GM15510 (cell line): ENCODE measurements around the gene REEP5.
A peak's percentile ranks its signal among the peaks of the same experiment; 100 is the strongest.

Experiments
- POLR2A ChIP-seq: IDR thresholded peaks from 3 replicates; pipeline ENCODE4 v1.6.1; 2011; ENCODE audit warnings: borderline replicate concordance; ENCODE audit not compliant: insufficient read length; ENCODE audit errors: extremely low read depth

REEP5 gene

GRCh38 chr5:112940670-112941069 is 18.6 kb upstream of the REEP5 start:
- no peak for TF ChIP-seq POLR2A

- no peak for TF ChIP-seq POLR2A
Measured at GRCh38 chr5:112938286-112938685, 16.3 kb upstream of the REEP5 start.

GRCh38 chr5:112935675-112936074 is 13.6 kb upstream of the REEP5 start:
- TF ChIP-seq POLR2A, result no peak

- TF ChIP-seq POLR2A, result no peak
Measured at GRCh38 chr5:112934366-112934663, 12.3 kb upstream of the REEP5 start.

- TF ChIP-seq POLR2A, result no peak
Measured at GRCh38 chr5:112933651-112934365, 11.8 kb upstream of the REEP5 start.

- TF ChIP-seq POLR2A, result no peak
Measured at GRCh38 chr5:112933105-112933504, 11.1 kb upstream of the REEP5 start.

- no peak for TF ChIP-seq POLR2A
Measured at GRCh38 chr5:112931473-112931872, 9.4 kb upstream of the REEP5 start.

- no peak for TF ChIP-seq POLR2A
Measured at GRCh38 chr5:112930082-112930344, 8.0 kb upstream of the REEP5 start.

- no peak for TF ChIP-seq POLR2A
Measured at GRCh38 chr5:112929336-112930081, 7.5 kb upstream of the REEP5 start.

- no peak for TF ChIP-seq POLR2A
Measured at GRCh38 chr5:112923988-112924387, 2.0 kb upstream of the REEP5 start.

GRCh38 chr5:112923148-112923917 is 1.3 kb upstream of the REEP5 start:
- TF ChIP-seq POLR2A, result no peak

GRCh38 chr5:112921026-112921832 is 798 bp downstream of the REEP5 start:
- TF ChIP-seq POLR2A, result peak; percentile 27

GRCh38 chr5:112919972-112920371 is 2.1 kb downstream of the REEP5 start:
- TF ChIP-seq POLR2A, result no peak

- TF ChIP-seq POLR2A, result no peak
Measured at GRCh38 chr5:112918679-112919078, 3.3 kb downstream of the REEP5 start.

- no peak for TF ChIP-seq POLR2A
Measured at GRCh38 chr5:112918136-112918535, 3.9 kb downstream of the REEP5 start.
